Measurements from ENCODE around the gene COPZ1. TPM values are rescaled to one million over a fixed set of nuclear protein-coding genes. Genes with fewer than 3 reads are reported as not detected.

COPZ1 gene
- total RNA-seq, 1 experiment from 2014 or later, result 207 TPM

GRCh38 chr12:54386403-54387113 is 61.6 kb downstream of the COPZ1 start:
- Mint-ChIP-seq H3K4me1 (ENCODE audit: insufficient read depth, unreplicated experiment) (peaks cover 35% of the 10 kb centered on the region), H3K4me3 (ENCODE audit: unreplicated experiment) (no peak overlapping the region), H3K36me3 (ENCODE audit: insufficient read depth, unreplicated experiment) (no peaks in the 10 kb centered on the region), H3K27ac (ENCODE audit: low read depth, unreplicated experiment) (no peak overlapping the region), H3K27me3 (ENCODE audit: insufficient read depth, unreplicated experiment) (no peaks in the 10 kb centered on the region), H3K9me3 (ENCODE audit: unreplicated experiment) (no peaks in the 10 kb centered on the region)
- POLR2A ChIA-PET, result interaction anchor here (0.6 to 1.6 kb wide), 2 partner anchors 54 to 355 kb away, joined by 3 to 4 read pairs; no protein-coding TSS in a partner anchor
- no TSS peak for BruUV-seq (replicated peaks)
- TF ChIP-seq CTCF (IDR thresholded peaks at IDR 0.05; ENCODE audit: unreplicated experiment), result no peak
- intact Hi-C loops (cut with micrococcal nuclease), result no loop called here
- DNase-seq (ENCODE audit: unreplicated experiment), result no peak
- CTCF ChIA-PET, result interaction anchor here (0.6 to 3.0 kb wide), 9 partner anchors 7 to 1331 kb away, joined by 3 to 28 read pairs (median 4); no protein-coding TSS in a partner anchor

- POLR2A ChIA-PET, result interaction anchor here (1.6 kb wide), 1 partner anchor 53 kb away, joined by 4 read pairs; no protein-coding TSS in a partner anchor
These were observed 62.2 kb downstream of the COPZ1 start for GRCh38 chr12:54387114-54387467.

GRCh38 chr12:54388237-54389133 is 63.6 kb downstream of the COPZ1 start:
- intact Hi-C loops (cut with micrococcal nuclease), result no loop called here
- DNase-seq (ENCODE audit: unreplicated experiment), result no peak

More at GRCh38 chr12:54387114-54387467, 62.2 kb downstream of the COPZ1 start:
- CTCF ChIA-PET, result interaction anchor here (0.6 to 3.0 kb wide), 6 partner anchors 8 to 167 kb away, joined by 3 to 28 read pairs (median 10); no protein-coding TSS in a partner anchor
- Mint-ChIP-seq H3K4me1 (ENCODE audit: insufficient read depth, unreplicated experiment) (peaks cover 31% of the 10 kb centered on the region), H3K9me3 (ENCODE audit: unreplicated experiment) (no peaks in the 10 kb centered on the region), H3K27me3 (ENCODE audit: insufficient read depth, unreplicated experiment) (no peaks in the 10 kb centered on the region), H3K36me3 (ENCODE audit: insufficient read depth, unreplicated experiment) (no peaks in the 10 kb centered on the region), H3K4me3 (ENCODE audit: unreplicated experiment) (no peak overlapping the region), H3K27ac (ENCODE audit: low read depth, unreplicated experiment) (no peak overlapping the region)
- no peak for DNase-seq (ENCODE audit: unreplicated experiment)
- BruUV-seq (replicated peaks), result no TSS peak
- TF ChIP-seq CTCF (IDR thresholded peaks at IDR 0.05; ENCODE audit: unreplicated experiment), result no peak
- intact Hi-C loops (cut with micrococcal nuclease), result no loop called here

More at GRCh38 chr12:54388237-54389133, 63.6 kb downstream of the COPZ1 start:
- BruUV-seq (replicated peaks), result no TSS peak
- H3K36me3 Mint-ChIP-seq (ENCODE audit: insufficient read depth, unreplicated experiment), result no peaks in the 10 kb centered on the region
- TF ChIP-seq CTCF (IDR thresholded peaks at IDR 0.05; ENCODE audit: unreplicated experiment), result no peak
- ChIA-PET POLR2A (interaction anchor here (0.6 to 1.6 kb wide), 5 partner anchors 9 to 108 kb away, joined by 3 to 5 read pairs (median 3); partner anchors contain the start of genes CBX5 and HNRNPA1), CTCF (interaction anchor here (0.6 to 3.0 kb wide), 9 partner anchors 7 to 104 kb away, joined by 3 to 28 read pairs (median 9); no protein-coding TSS in a partner anchor)
- peak overlapping the region; percentile 83 for H3K27ac Mint-ChIP-seq (ENCODE audit: low read depth, unreplicated experiment)
- no peak overlapping the region for H3K4me3 Mint-ChIP-seq (ENCODE audit: unreplicated experiment)
- H3K27me3 Mint-ChIP-seq (ENCODE audit: insufficient read depth, unreplicated experiment), result no peaks in the 10 kb centered on the region
- no peaks in the 10 kb centered on the region for H3K9me3 Mint-ChIP-seq (ENCODE audit: unreplicated experiment)
- H3K4me1 Mint-ChIP-seq (ENCODE audit: insufficient read depth, unreplicated experiment), result peaks cover 32% of the 10 kb centered on the region
